Right ventricle myocardium superior (tissue), 1 donor: Measurements from ENCODE around the gene NTM. TPM values are rescaled to one million over a fixed set of nuclear protein-coding genes. Genes with fewer than 3 reads are reported as not detected.

Source experiments
- ATAC-seq: fragments of 200-7000 bp; cut with Tn5 transposase; one replicate; pipeline ENCODE4 v1.9.1; 2020; ENCODE audit warnings: mild to moderate bottlenecking; ENCODE audit not compliant: poor library complexity
- DNase-seq: peaks from one replicate; pipeline ENCODE4 v3.0.0-alpha.2; 2020
- intact Hi-C: fragments of 100-400 bp; cut with DNase I; formaldehyde crosslinking; loops from one replicate; pipeline ENCODE4 v1.11.2; 2022
- total RNA-seq: library from RNA; stranded (reverse); fragmentation: NEBNext Ultra II Directional; extraction: Animal tissue kit (Norgen Biotek cat#: 25700); gene quantifications from one replicate; pipeline ENCODE4 v1.2.1, GENCODE V29; 2021
- donor health status: DM: no; HTN: yes; CAD: no; lungs with severe emphysema.

The NTM gene
- total RNA-seq, 1 donor from 2014 or later = 1.5 TPM

- DNase-seq (no peak), ATAC-seq (no peak)
- intact Hi-C loops = no loop called here
Measured at GRCh38 chr11:132032555-132032954, 662.1 kb downstream of the NTM start.

- no peak for ATAC-seq
- intact Hi-C loops = no loop called here
- no peak for DNase-seq
Measured at GRCh38 chr11:132033051-132033450, 662.6 kb downstream of the NTM start.

- intact Hi-C loops = no loop called here
- no peak for DNase-seq
- no peak for ATAC-seq
Measured at GRCh38 chr11:132035228-132035627, 664.8 kb downstream of the NTM start.

- intact Hi-C loops = no loop called here
- ATAC-seq = no peak
- no peak for DNase-seq
Measured at GRCh38 chr11:132035766-132036165, 665.4 kb downstream of the NTM start.

- DNase-seq (no peak), ATAC-seq (no peak)
- intact Hi-C loops = no loop called here
Measured at GRCh38 chr11:132036220-132036619, 665.8 kb downstream of the NTM start.

- DNase-seq (no peak), ATAC-seq (no peak)
- intact Hi-C loops = no loop called here
Measured at GRCh38 chr11:132036746-132037466, 666.5 kb downstream of the NTM start.

GRCh38 chr11:132037467-132037862 lies 667.0 kb downstream of the NTM start:
- DNase-seq (no peak), ATAC-seq (no peak)
- intact Hi-C loops = no loop called here

GRCh38 chr11:132037956-132038355 lies 667.5 kb downstream of the NTM start:
- no peak for ATAC-seq
- DNase-seq = no peak
- intact Hi-C loops = no loop called here

GRCh38 chr11:132039521-132039920 lies 669.1 kb downstream of the NTM start:
- intact Hi-C loops = no loop called here
- DNase-seq = no peak
- no peak for ATAC-seq

GRCh38 chr11:132042296-132042695 lies 671.9 kb downstream of the NTM start:
- intact Hi-C loops = no loop called here
- DNase-seq (no peak), ATAC-seq (no peak)

- no peak for DNase-seq
- intact Hi-C loops = no loop called here
- ATAC-seq = no peak
Measured at GRCh38 chr11:132043714-132044113, 673.3 kb downstream of the NTM start.

- no peak for ATAC-seq
- intact Hi-C loops = no loop called here
- DNase-seq = no peak
Measured at GRCh38 chr11:132045107-132045506, 674.7 kb downstream of the NTM start.

- intact Hi-C loops = no loop called here
- ATAC-seq (no peak), DNase-seq (no peak)
Measured at GRCh38 chr11:132046288-132046865, 676.0 kb downstream of the NTM start.

- DNase-seq = no peak
- intact Hi-C loops = no loop called here
- no peak for ATAC-seq
Measured at GRCh38 chr11:132047167-132047566, 676.8 kb downstream of the NTM start.

GRCh38 chr11:132048040-132048439 lies 677.6 kb downstream of the NTM start:
- ATAC-seq (no peak), DNase-seq (no peak)
- intact Hi-C loops = no loop called here

GRCh38 chr11:132049205-132049604 lies 678.8 kb downstream of the NTM start:
- intact Hi-C loops = no loop called here

GRCh38 chr11:132050049-132050448 lies 679.6 kb downstream of the NTM start:
- ATAC-seq (peak; percentile 34), DNase-seq (no peak)
- intact Hi-C loops = no loop called here

More at GRCh38 chr11:132049205-132049604, 678.8 kb downstream of the NTM start:
- ATAC-seq = no peak
- DNase-seq = no peak

- no peak for ATAC-seq
- intact Hi-C loops = no loop called here
- no peak for DNase-seq
Measured at GRCh38 chr11:132050577-132051165, 680.3 kb downstream of the NTM start.

GRCh38 chr11:132051704-132052103 lies 681.3 kb downstream of the NTM start:
- ATAC-seq (no peak), DNase-seq (no peak)
- intact Hi-C loops = no loop called here

GRCh38 chr11:132052342-132052741 lies 681.9 kb downstream of the NTM start:
- ATAC-seq = no peak
- DNase-seq = no peak
- intact Hi-C loops = no loop called here
